DOHH2 (cell line): ENCODE results near the gene SLF2.

Source experiments
- H3F3A ChIP-seq: fragments of 200-600 bp; sonication (generic), shearing (Covaris generic); 2 replicates; pipeline ENCODE4 v1.6.0; 2016; ENCODE audit warnings: antibody characterized with exemption, mild to moderate bottlenecking; ENCODE audit not compliant: control insufficient read depth, insufficient read depth
- H3K27ac ChIP-seq: fragments of 200-600 bp; sonication (generic); 2 replicates; pipeline ENCODE4 v1.5.1; 2014; ENCODE audit warnings: low read depth, mild to moderate bottlenecking, low read length, moderate library complexity
- H3K27me3 ChIP-seq: fragments of 200-600 bp; sonication (generic); 2 replicates; pipeline ENCODE4 v1.6.1; 2014; ENCODE audit warnings: mild to moderate bottlenecking, low read length, mixed read lengths; ENCODE audit not compliant: control insufficient read depth
- H3K36me3 ChIP-seq: fragments of 200-600 bp; sonication (generic); 2 replicates; pipeline ENCODE4 v1.6.1; 2014; ENCODE audit warnings: mild to moderate bottlenecking, low read length, moderate library complexity, mixed read lengths; ENCODE audit not compliant: control insufficient read depth
- H3K4me1 ChIP-seq: fragments of 200-600 bp; sonication (generic); 2 replicates; pipeline ENCODE4 v1.6.1; 2014; ENCODE audit warnings: mild to moderate bottlenecking, low read length, mixed read lengths; ENCODE audit not compliant: control insufficient read depth
- H3K4me2 ChIP-seq: fragments of 200-600 bp; sonication (generic); 2 replicates; pipeline ENCODE4 v1.6.0; 2014; ENCODE audit warnings: mild to moderate bottlenecking, low read length, moderate library complexity
- H3K4me3 ChIP-seq: fragments of 200-600 bp; sonication (generic); 2 replicates; pipeline ENCODE4 v1.5.1; 2014; ENCODE audit warnings: mild to moderate bottlenecking, low read length, mixed read lengths
- H3K79me2 ChIP-seq: fragments of 200-600 bp; sonication (generic); 2 replicates; pipeline ENCODE4 v1.6.1; 2014; ENCODE audit warnings: mild to moderate bottlenecking, low read length, mixed read lengths; ENCODE audit not compliant: control insufficient read depth
- H3K9me2 ChIP-seq: fragments of 200-600 bp; sonication (generic); replicated peaks from 2 replicates; pipeline ENCODE4 v1.6.1; 2014; ENCODE audit warnings: mild to moderate bottlenecking, low read length, mixed read lengths; ENCODE audit not compliant: control insufficient read depth
- H3K9me3 ChIP-seq: fragments of 200-600 bp; sonication (generic); 2 replicates; pipeline ENCODE4 v1.6.1; 2014; ENCODE audit warnings: antibody characterized with exemption, low read length, mixed read lengths; ENCODE audit not compliant: control insufficient read depth, insufficient read depth
- H4K20me1 ChIP-seq: fragments of 200-600 bp; sonication (generic); 2 replicates; pipeline ENCODE4 v1.6.0; 2014; ENCODE audit warnings: low read depth, mild to moderate bottlenecking, antibody characterized with exemption, low read length, moderate library complexity; ENCODE audit not compliant: control insufficient read depth, insufficient read depth
- EZH2phosphoT487 ChIP-seq: fragments of 200-600 bp; sonication (generic); IDR thresholded peaks from 2 replicates; pipeline ENCODE4 v1.6.1; 2017; ENCODE audit warnings: borderline replicate concordance, mild to moderate bottlenecking, antibody characterized with exemption, low read length, moderate library complexity, mixed read lengths
- TF ChIP-seq, protein P1 (sequence below): fragments of 200-600 bp; sonication (generic); IDR thresholded peaks from one replicate; pipeline ENCODE4 v1.5.1; 2014; ENCODE audit warnings: antibody characterized with exemption, mild to moderate bottlenecking, low read depth, low read length; ENCODE audit not compliant: poor library complexity, severe bottlenecking

Gene SLF2

DNA sequence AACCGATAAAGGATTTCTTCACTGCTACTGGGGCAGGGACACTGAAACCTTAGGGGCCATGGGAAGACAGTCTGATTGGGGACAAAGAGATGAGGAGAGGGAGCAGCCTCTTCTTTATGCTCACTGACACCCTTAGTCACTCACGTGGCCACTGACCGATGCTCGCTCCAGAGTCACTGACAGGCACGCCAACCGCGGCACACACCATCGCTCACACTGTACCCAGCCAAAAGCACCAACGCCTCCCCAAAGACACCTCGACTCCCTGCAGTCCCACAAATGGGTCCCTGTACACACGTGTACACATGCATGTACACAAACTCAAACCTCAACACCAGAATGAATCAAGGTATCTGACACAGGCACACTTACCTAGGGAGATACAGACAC lies 35.3 kb upstream of the SLF2 start:
- H3K27me3 ChIP-seq: no peaks in the 10 kb centered on the region
- H3K9me2 ChIP-seq: no peaks in the 10 kb centered on the region
- no peak for TF ChIP-seq EZH2phosphoT487
- TF ChIP-seq, protein P1, sequence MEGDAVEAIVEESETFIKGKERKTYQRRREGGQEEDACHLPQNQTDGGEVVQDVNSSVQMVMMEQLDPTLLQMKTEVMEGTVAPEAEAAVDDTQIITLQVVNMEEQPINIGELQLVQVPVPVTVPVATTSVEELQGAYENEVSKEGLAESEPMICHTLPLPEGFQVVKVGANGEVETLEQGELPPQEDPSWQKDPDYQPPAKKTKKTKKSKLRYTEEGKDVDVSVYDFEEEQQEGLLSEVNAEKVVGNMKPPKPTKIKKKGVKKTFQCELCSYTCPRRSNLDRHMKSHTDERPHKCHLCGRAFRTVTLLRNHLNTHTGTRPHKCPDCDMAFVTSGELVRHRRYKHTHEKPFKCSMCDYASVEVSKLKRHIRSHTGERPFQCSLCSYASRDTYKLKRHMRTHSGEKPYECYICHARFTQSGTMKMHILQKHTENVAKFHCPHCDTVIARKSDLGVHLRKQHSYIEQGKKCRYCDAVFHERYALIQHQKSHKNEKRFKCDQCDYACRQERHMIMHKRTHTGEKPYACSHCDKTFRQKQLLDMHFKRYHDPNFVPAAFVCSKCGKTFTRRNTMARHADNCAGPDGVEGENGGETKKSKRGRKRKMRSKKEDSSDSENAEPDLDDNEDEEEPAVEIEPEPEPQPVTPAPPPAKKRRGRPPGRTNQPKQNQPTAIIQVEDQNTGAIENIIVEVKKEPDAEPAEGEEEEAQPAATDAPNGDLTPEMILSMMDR: no peak
- H3K9me3 ChIP-seq: no peaks in the 10 kb centered on the region
- H3K4me1 ChIP-seq: peaks cover 26% of the 10 kb centered on the region
- H3K79me2 ChIP-seq: no peaks in the 10 kb centered on the region
- H3K36me3 ChIP-seq: no peaks in the 10 kb centered on the region
- H4K20me1 ChIP-seq: no peaks in the 10 kb centered on the region
- H3K4me2 ChIP-seq: no peak overlapping the region
- no peak overlapping the region for H3K27ac ChIP-seq
- no peak overlapping the region for H3K4me3 ChIP-seq
- H3F3A ChIP-seq: no peaks in the 10 kb centered on the region

GRCh38 chr10:100878291-100878910 lies 34.4 kb upstream of the SLF2 start:
- Histone ChIP-seq H3K9me2 (no peaks in the 10 kb centered on the region), H3K9me3 (no peaks in the 10 kb centered on the region), H3K27ac (no peak overlapping the region), H3K27me3 (no peaks in the 10 kb centered on the region), H3F3A (no peaks in the 10 kb centered on the region), H3K4me3 (no peak overlapping the region), H3K36me3 (no peaks in the 10 kb centered on the region), H3K4me2 (peak overlapping the region; percentile 26; the same call in 1 of the 2 replicates), H3K79me2 (no peaks in the 10 kb centered on the region), H3K4me1 (peaks cover 26% of the 10 kb centered on the region), H4K20me1 (no peaks in the 10 kb centered on the region)
- TF ChIP-seq, protein P1: peak; percentile 81
- no peak for TF ChIP-seq EZH2phosphoT487

DNA sequence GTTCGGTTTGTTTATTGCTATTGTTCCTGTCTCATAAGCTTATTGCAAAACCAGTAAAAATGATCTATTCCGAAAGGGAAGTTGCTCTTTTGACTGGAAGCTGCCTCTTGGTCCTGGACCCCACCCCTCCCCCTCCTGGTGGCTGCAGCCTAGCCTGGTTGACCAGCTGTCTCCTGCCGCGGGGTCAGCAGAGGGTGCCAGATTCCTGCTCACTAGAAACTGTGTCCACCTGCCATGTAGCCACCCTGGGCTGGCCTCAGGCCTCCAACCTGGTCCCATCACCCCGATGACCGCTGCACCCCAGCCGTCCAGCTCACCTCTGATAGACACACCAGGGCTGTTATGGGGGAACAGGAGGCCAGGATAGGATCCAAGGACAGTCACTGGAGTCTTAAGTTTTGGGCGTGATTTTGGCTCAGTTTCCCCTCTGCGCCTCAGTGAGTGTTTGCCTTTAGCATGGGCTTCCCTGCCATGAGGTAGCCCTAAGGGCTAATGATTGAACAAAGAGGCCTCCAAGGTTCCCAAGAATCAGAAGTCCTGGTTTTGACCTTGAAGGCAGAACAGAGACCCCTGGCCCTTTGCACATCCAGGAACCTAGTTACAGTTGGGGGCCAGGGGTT lies 32.9 kb upstream of the SLF2 start:
- no peak overlapping the region for H3K4me2 ChIP-seq
- no peaks in the 10 kb centered on the region for H3K36me3 ChIP-seq
- H4K20me1 ChIP-seq: no peaks in the 10 kb centered on the region
- H3K9me3 ChIP-seq: no peaks in the 10 kb centered on the region
- no peaks in the 10 kb centered on the region for H3K79me2 ChIP-seq
- no peaks in the 10 kb centered on the region for H3K9me2 ChIP-seq
- no peaks in the 10 kb centered on the region for H3K27me3 ChIP-seq
- H3K4me3 ChIP-seq: no peak overlapping the region
- no peaks in the 10 kb centered on the region for H3F3A ChIP-seq
- H3K4me1 ChIP-seq: peaks cover 26% of the 10 kb centered on the region
- TF ChIP-seq, protein P1: no peak
- TF ChIP-seq EZH2phosphoT487: no peak
- no peak overlapping the region for H3K27ac ChIP-seq
